PC-3 (cell line): ENCODE data around the gene CDH4. TPM values are rescaled to one million over a fixed set of nuclear protein-coding genes. Genes with fewer than 3 reads are reported as not detected.

ENCODE experiments used
- ATAC-seq: fragments of 200-7000 bp; cut with Tn5 transposase; 2 replicates; pipeline ENCODE4 v1.9.1; 2020; ENCODE audit warnings: mild to moderate bottlenecking, moderate library complexity
- BruUV-seq: library from RNA; stranded (reverse); fragments of 400-500 nt; replicated peaks from 2 replicates; lab custom pipeline; 2021; lab: Mats Ljungman, UMichigan
- CTCF ChIA-PET: fragments of 300-600 bp; sonication (Branson Sonifier 250); formaldehyde crosslinking; loops from one replicate; lab custom pipeline; 2022; ENCODE audit warnings: antibody characterized with exemption; lab: Charles Lee
- POLR2A ChIA-PET: fragments of 300-600 bp; sonication (Branson Sonifier 250); formaldehyde crosslinking; loops from one replicate; lab custom pipeline; 2022; ENCODE audit warnings: antibody characterized with exemption; ENCODE audit not compliant: unreplicated experiment; lab: Charles Lee
- DNase-seq: peaks from one replicate; pipeline ENCODE4 v3.0.0-alpha.2; 2015
- H2AFZ ChIP-seq: fragments of 300-600 bp; sonication (generic); 2 replicates; pipeline ENCODE4 v1.6.0; 2016; ENCODE audit warnings: antibody characterized with exemption, low read length
- H3F3A ChIP-seq: fragments of 300-600 bp; sonication (generic); one replicate; pipeline ENCODE4 v1.6.0; 2017; ENCODE audit warnings: antibody characterized with exemption, low read length, control low read depth, mild to moderate bottlenecking; ENCODE audit not compliant: unreplicated experiment
- H3K27ac ChIP-seq: fragments of 300-600 bp; sonication (generic); 2 replicates; pipeline ENCODE4 v1.5.1; 2016; ENCODE audit warnings: mild to moderate bottlenecking, low read length
- H3K27me3 ChIP-seq: fragments of 300-600 bp; sonication (generic); 2 replicates; pipeline ENCODE4 v1.6.1; 2016; ENCODE audit warnings: low read length, mixed read lengths
- H3K36me3 ChIP-seq: fragments of 300-600 bp; sonication (generic); 2 replicates; pipeline ENCODE4 v1.6.1; 2016; ENCODE audit warnings: low read depth, mixed run types, low read length, mixed read lengths
- H3K4me1 ChIP-seq: fragments of 300-600 bp; sonication (generic); 2 replicates; pipeline ENCODE4 v1.5.1; 2016; ENCODE audit warnings: low read length; ENCODE audit not compliant: insufficient read depth
- H3K4me2 ChIP-seq: fragments of 300-600 bp; sonication (generic); 2 replicates; pipeline ENCODE4 v1.6.0; 2016; ENCODE audit warnings: low read length
- H3K4me3 ChIP-seq: fragments of 300-600 bp; sonication (generic); 2 replicates; pipeline ENCODE4 v1.5.1; 2016; ENCODE audit warnings: mild to moderate bottlenecking, low read length, mixed read lengths
- H3K79me2 ChIP-seq: fragments of 300-600 bp; sonication (generic); 2 replicates; pipeline ENCODE4 v1.6.1; 2017; ENCODE audit warnings: low read length, mixed read lengths
- H3K9ac ChIP-seq: fragments of 300-600 bp; sonication (generic); 2 replicates; pipeline ENCODE4 v1.6.0; 2016; ENCODE audit warnings: mild to moderate bottlenecking, low read length
- H3K9me2 ChIP-seq: fragments of 300-600 bp; sonication (generic); replicated peaks from 2 replicates; pipeline ENCODE4 v1.6.1; 2016; ENCODE audit warnings: mixed run types, low read length, mixed read lengths
- H3K9me3 ChIP-seq: fragments of 300-600 bp; sonication (generic); 2 replicates; pipeline ENCODE4 v1.6.1; 2016; ENCODE audit warnings: low read length, mixed read lengths
- H4K20me1 ChIP-seq: fragments of 300-600 bp; sonication (generic); 2 replicates; pipeline ENCODE4 v1.6.1; 2016; ENCODE audit warnings: low read length, mixed read lengths
- CTCF ChIP-seq: fragments of 300-600 bp; sonication (generic); conservative IDR thresholded peaks from 2 replicates; pipeline ENCODE4 v1.5.1; 2017; ENCODE audit warnings: antibody characterized with exemption, low read depth, mild to moderate bottlenecking, low read length
- EZH2 ChIP-seq: fragments of 300-600 bp; sonication (generic); IDR thresholded peaks from one replicate; pipeline ENCODE4 v1.6.1; 2017; ENCODE audit warnings: antibody characterized with exemption, mild to moderate bottlenecking, low read length; ENCODE audit not compliant: unreplicated experiment
- EZH2phosphoT487 ChIP-seq: fragments of 300-600 bp; sonication (generic); IDR thresholded peaks from 2 replicates; pipeline ENCODE4 v1.6.1; 2018; ENCODE audit warnings: mild to moderate bottlenecking, antibody characterized with exemption, low read length, borderline replicate concordance
- intact Hi-C: fragments of 100-400 bp; cut with micrococcal nuclease; formaldehyde crosslinking; loops from 2 replicates; pipeline ENCODE4 v1.9.0; 2023
- total RNA-seq: library from RNA; depleted of rRNA; stranded (reverse); fragments of >200 nt; gene quantifications from 2 replicates; pipeline ENCODE4 v1.2.3, GENCODE V29; 2014

The CDH4 gene
- total RNA-seq, 1 experiment from 2014 or later, result not detected

GRCh38 chr20:61960836-61961235, 708.8 kb downstream of the CDH4 start:
- Histone ChIP-seq H3K9ac (no peak overlapping the region), H4K20me1 (no peaks in the 10 kb centered on the region), H3K36me3 (no peaks in the 10 kb centered on the region), H3K27ac (no peak overlapping the region), H3K9me3 (no peaks in the 10 kb centered on the region), H3K79me2 (no peaks in the 10 kb centered on the region), H3K9me2 (no peaks in the 10 kb centered on the region), H3F3A (no peaks in the 10 kb centered on the region), H3K4me1 (no peaks in the 10 kb centered on the region), H3K4me3 (no peak overlapping the region), H2AFZ (no peak overlapping the region), H3K27me3 (peaks cover 14% of the 10 kb centered on the region), H3K4me2 (no peak overlapping the region)
- DNase-seq (no peak), ATAC-seq (no peak)
- BruUV-seq, result no TSS peak
- TF ChIP-seq EZH2phosphoT487, result no peak
- no peak for TF ChIP-seq CTCF
- no peak for TF ChIP-seq EZH2
- intact Hi-C loops, result no loop called here
- POLR2A ChIA-PET, result no interaction called here
- CTCF ChIA-PET, result no interaction called here

GRCh38 chr20:61963149-61963548, 711.1 kb downstream of the CDH4 start:
- intact Hi-C loops, result no loop called here
- Histone ChIP-seq H3K4me3 (no peak overlapping the region), H3K9me3 (no peaks in the 10 kb centered on the region), H3F3A (no peaks in the 10 kb centered on the region), H3K79me2 (no peaks in the 10 kb centered on the region), H4K20me1 (no peaks in the 10 kb centered on the region), H2AFZ (no peak overlapping the region), H3K36me3 (no peaks in the 10 kb centered on the region), H3K27ac (no peak overlapping the region), H3K4me2 (no peak overlapping the region), H3K27me3 (no peaks in the 10 kb centered on the region), H3K4me1 (no peaks in the 10 kb centered on the region), H3K9me2 (no peaks in the 10 kb centered on the region), H3K9ac (no peak overlapping the region)
- BruUV-seq, result no TSS peak
- POLR2A ChIA-PET, result no interaction called here
- no peak for ATAC-seq
- DNase-seq, result no peak
- TF ChIP-seq CTCF (no peak), EZH2phosphoT487 (no peak), EZH2 (no peak)
- CTCF ChIA-PET, result no interaction called here

- no peak overlapping the region for H3K27ac ChIP-seq
- H2AFZ ChIP-seq, result no peak overlapping the region
- DNase-seq (no peak), ATAC-seq (no peak)
- H3K4me2 ChIP-seq, result no peak overlapping the region
- H3K4me1 ChIP-seq, result no peaks in the 10 kb centered on the region
- H3K4me3 ChIP-seq, result no peak overlapping the region
- no peaks in the 10 kb centered on the region for H3F3A ChIP-seq
- intact Hi-C loops, result no loop called here
- ChIA-PET CTCF (no interaction called here), POLR2A (no interaction called here)
- no peaks in the 10 kb centered on the region for H3K36me3 ChIP-seq
- H3K9me3 ChIP-seq, result no peaks in the 10 kb centered on the region
- H3K9me2 ChIP-seq, result no peaks in the 10 kb centered on the region
- H3K79me2 ChIP-seq, result no peaks in the 10 kb centered on the region
- H4K20me1 ChIP-seq, result no peaks in the 10 kb centered on the region
- no peaks in the 10 kb centered on the region for H3K27me3 ChIP-seq
- no peak overlapping the region for H3K9ac ChIP-seq
- no TSS peak for BruUV-seq
- TF ChIP-seq EZH2 (no peak), CTCF (no peak), EZH2phosphoT487 (no peak)
Observed at GRCh38 chr20:61963885-61964674, 712.0 kb downstream of the CDH4 start.
